Testis (tissue), 2 donors: ENCODE data around the gene GPR158.

Experiments
- CTCF ChIP-seq, 3 experiments: fragments of 450-650 bp in 2 of 3; fragments of 200-600 bp in 1 of 3; sonication (generic) in 1 of 3; IDR thresholded peaks; one replicate each; pipeline ENCODE4 v1.5.1; 2016 to 2019; ENCODE audit warnings: antibody characterized with exemption in 3 of 3, mild to moderate bottlenecking in 2 of 3, moderate library complexity in 1 of 3
- POLR2A ChIP-seq: fragments of 450-650 bp; IDR thresholded peaks from one replicate; pipeline ENCODE4 v1.6.1; 2017; ENCODE audit warnings: antibody characterized with exemption, mild to moderate bottlenecking, moderate library complexity

DNA sequence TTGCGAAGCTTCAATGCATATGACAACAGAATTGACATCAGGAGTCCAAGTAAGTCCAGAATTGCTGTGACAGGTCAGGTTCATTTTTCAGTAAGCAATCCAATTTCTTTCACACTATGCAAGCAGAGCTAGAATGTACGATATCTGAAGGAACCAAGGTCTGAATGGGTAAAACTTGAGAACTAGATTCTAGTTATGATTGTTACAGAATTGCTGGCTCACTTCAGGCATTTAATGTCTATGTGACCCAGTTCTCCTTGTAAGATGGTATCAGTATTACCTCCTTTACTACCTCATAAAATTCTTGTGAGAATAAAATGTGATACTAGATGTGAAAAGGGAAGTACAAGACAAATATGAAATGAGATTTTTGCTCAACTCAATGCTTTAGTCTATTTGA is 159.6 kb downstream of the GPR158 start:
- TF ChIP-seq CTCF (IDR thresholded peaks at IDR 0.05) = no peak
- no peak for TF ChIP-seq POLR2A
